ENCODE data around the gene HBG2. TPM values are rescaled to one million over a fixed set of nuclear protein-coding genes. Genes with fewer than 3 reads are reported as not detected.

The HBG2 gene
- total and polyA plus RNA-seq, 9 of the 15 experiments (the other 6 are each of a cell fraction or from before 2014, with no cell fraction given) = 1,626 to 58,619 (median 10,515) TPM

DNA sequence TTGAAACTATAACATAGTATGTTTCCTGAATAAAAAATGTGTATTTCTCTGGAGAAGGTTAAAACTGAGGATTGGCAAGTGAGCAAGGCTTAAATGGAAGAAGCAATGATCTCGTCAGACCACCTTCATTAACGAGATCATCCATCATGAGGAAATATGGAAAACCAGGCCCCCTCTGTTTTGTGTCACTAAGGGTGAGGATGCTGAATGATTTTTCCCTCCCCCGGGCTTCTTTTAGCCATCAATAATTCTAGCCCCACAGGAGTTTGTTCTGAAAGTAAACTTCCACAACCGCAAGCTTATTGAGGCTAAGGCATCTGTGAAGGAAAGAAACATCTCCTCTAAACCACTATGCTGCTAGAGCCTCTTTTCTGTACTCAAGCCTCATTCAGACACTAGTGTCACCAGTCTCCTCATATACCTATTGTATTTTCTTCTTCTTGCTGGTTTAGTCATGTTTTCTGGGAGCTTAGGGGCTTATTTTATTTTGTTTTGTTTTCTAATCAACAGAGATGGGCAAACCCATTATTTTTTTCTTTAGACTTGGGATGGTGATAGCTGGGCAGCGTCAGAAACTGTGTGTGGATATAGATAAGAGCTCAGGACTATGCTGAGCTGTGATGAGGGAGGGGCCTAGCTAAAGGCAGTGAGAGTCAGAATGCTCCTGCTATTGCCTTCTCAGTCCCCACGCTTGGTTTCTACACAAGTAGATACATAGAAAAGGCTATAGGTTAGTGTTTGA lies 21.0 kb upstream of the HBG2 start (continued):
- TF ChIP-seq, protein P1, sequence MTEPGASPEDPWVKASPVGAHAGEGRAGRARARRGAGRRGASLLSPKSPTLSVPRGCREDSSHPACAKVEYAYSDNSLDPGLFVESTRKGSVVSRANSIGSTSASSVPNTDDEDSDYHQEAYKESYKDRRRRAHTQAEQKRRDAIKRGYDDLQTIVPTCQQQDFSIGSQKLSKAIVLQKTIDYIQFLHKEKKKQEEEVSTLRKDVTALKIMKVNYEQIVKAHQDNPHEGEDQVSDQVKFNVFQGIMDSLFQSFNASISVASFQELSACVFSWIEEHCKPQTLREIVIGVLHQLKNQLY (CRISPR knock-in tag; conservative IDR thresholded peaks at IDR 0.05) = no peak
- TF ChIP-seq ARID3A (IDR thresholded peaks at IDR 0.05; ENCODE audit: borderline replicate concordance, low read depth, low read length) = peak; percentile 86; the same call in 1 of the 2 replicates
- TF ChIP-seq TOE1 (IDR thresholded peaks at IDR 0.05; ENCODE audit: borderline replicate concordance) = peak; percentile 52; the same call in 1 of the 2 replicates
- TF ChIP-seq TOE1 (CRISPR knock-in tag; IDR thresholded peaks at IDR 0.05; ENCODE audit: borderline replicate concordance, low read depth) = no peak
- TF ChIP-seq BRF2 (IDR thresholded peaks at IDR 0.05; ENCODE audit: borderline replicate concordance, insufficient read depth, insufficient read length) = no peak
- TF ChIP-seq, protein P2, sequence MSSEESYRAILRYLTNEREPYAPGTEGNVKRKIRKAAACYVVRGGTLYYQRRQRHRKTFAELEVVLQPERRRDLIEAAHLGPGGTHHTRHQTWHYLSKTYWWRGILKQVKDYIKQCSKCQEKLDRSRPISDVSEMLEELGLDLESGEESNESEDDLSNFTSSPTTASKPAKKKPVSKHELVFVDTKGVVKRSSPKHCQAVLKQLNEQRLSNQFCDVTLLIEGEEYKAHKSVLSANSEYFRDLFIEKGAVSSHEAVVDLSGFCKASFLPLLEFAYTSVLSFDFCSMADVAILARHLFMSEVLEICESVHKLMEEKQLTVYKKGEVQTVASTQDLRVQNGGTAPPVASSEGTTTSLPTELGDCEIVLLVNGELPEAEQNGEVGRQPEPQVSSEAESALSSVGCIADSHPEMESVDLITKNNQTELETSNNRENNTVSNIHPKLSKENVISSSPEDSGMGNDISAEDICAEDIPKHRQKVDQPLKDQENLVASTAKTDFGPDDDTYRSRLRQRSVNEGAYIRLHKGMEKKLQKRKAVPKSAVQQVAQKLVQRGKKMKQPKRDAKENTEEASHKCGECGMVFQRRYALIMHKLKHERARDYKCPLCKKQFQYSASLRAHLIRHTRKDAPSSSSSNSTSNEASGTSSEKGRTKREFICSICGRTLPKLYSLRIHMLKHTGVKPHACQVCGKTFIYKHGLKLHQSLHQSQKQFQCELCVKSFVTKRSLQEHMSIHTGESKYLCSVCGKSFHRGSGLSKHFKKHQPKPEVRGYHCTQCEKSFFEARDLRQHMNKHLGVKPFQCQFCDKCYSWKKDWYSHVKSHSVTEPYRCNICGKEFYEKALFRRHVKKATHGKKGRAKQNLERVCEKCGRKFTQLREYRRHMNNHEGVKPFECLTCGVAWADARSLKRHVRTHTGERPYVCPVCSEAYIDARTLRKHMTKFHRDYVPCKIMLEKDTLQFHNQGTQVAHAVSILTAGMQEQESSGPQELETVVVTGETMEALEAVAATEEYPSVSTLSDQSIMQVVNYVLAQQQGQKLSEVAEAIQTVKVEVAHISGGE (CRISPR knock-in tag; IDR thresholded peaks at IDR 0.05) = peak in 1 of 3 experiments; percentile 48; a peak in 1 of 6 replicates
- TF ChIP-seq ZKSCAN8 (CRISPR knock-in tag; IDR thresholded peaks at IDR 0.05) = no peak
- peak; percentile 42 for TF ChIP-seq TAF1 (IDR thresholded peaks at IDR 0.05; ENCODE audit: control insufficient read depth, extremely low read depth, insufficient read depth, low read length, severe bottlenecking)
- TF ChIP-seq CHD1 (IDR thresholded peaks at IDR 0.05; ENCODE audit: low read length) = peak; percentile 74
- no peak for TF ChIP-seq SIN3A (IDR thresholded peaks at IDR 0.05; ENCODE audit: borderline replicate concordance in 2 of 2, control insufficient read depth in 1 of 2, low read depth in 2 of 2, low read length in 2 of 2)
- TF ChIP-seq KAT8 (IDR thresholded peaks at IDR 0.05; ENCODE audit: low read depth) = no peak
- no peak for TF ChIP-seq CTCFL (IDR thresholded peaks at IDR 0.05; ENCODE audit: borderline replicate concordance, insufficient read depth, low read depth, low read length, poor library complexity, severe bottlenecking)
- TF ChIP-seq JUNB (CRISPR knock-in tag; conservative IDR thresholded peaks at IDR 0.05) = no peak
- no peak for TF ChIP-seq MEF2D (tag; conservative IDR thresholded peaks at IDR 0.05; ENCODE audit: low read depth)
- TF ChIP-seq ATF7 (IDR thresholded peaks at IDR 0.05) = 0 out of 2 replicates have a peak, but pooled peaks have one; percentile 58
